Pulmonary artery endothelial cell (primary cell): ENCODE measurements around the gene SND1. TPM values are rescaled to one million over a fixed set of nuclear protein-coding genes. Genes with fewer than 3 reads are reported as not detected.
"Not testable (repeated sequence)": the region's sequence is repeated elsewhere in the genome, so short reads cannot be mapped to it uniquely, and the experiment has no call there.

Source experiments
- DNase-seq: peaks from one replicate; pipeline ENCODE4 v3.0.0-alpha.2; 2011; ENCODE audit warnings: low read depth, low spot score
- total RNA-seq: library from RNA; depleted of rRNA; stranded (reverse); fragments of >200 nt; gene quantifications from 2 replicates; pipeline ENCODE4 v1.2.3, GENCODE V29; 2014

The SND1 gene
- total RNA-seq, 1 donor from 2014 or later, result 225 TPM

DNA sequence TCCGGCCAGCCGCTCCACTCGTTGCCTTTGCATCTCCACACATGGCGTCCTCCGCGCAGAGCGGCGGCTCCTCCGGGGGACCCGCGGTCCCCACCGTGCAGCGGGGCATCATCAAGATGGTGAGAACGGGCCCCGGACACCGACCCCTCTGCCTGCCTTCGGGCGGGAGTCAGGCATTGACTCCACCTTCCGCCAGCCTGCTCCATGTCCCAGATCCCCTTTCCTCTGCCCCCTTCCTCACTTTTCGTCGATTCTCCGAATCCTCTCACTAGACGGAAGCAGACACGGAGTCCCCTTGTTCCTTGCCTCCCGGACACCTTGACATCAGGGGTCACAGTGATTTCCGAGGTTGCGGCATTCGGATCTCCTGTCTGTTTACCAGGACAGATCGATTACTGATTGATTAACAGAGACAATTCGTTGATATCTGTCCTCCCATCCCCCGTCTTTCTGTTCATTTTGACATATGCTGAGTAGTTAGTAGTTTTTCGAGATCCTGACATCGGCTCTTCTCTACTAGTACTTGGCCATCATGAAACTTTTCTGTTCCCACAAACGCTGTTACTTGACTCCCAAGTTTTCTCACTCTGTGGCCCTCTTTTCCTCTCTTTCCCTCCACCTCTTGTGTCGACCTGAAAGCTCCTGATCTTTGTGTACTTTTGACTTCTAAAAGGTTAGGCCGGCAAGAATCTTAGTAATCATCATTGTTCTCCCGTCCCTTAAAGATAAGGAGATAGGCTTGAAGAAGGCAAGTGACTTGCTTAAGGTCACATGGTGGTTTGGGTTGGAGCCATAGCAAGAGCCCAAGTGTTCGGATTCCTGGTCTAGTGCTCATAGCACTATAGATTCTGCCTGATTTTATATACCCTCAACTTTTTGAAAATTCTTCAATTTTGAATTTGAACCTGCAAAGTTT, 597 bp downstream of the SND1 start:
- no peak for DNase-seq

DNA sequence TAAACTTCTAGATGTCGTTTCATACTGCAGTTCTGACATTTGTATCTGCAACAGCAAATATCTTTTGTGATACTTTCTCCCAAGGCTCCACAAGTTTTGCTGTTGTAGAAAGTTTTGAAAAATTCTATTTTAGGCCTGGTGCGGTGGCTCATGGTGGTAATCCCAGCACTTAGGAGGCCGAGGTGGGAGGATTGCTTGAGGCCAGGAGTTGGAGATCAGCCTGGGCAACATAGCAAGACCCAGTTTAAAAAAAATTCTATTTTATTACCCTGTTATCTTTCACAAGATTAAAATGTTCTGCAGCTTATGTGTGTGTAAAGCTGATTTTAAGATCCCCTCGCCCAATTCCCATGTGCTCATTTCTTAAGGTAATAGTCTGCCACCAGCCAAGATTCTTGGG, 1.4 kb downstream of the SND1 start:
- no peak for DNase-seq

DNA sequence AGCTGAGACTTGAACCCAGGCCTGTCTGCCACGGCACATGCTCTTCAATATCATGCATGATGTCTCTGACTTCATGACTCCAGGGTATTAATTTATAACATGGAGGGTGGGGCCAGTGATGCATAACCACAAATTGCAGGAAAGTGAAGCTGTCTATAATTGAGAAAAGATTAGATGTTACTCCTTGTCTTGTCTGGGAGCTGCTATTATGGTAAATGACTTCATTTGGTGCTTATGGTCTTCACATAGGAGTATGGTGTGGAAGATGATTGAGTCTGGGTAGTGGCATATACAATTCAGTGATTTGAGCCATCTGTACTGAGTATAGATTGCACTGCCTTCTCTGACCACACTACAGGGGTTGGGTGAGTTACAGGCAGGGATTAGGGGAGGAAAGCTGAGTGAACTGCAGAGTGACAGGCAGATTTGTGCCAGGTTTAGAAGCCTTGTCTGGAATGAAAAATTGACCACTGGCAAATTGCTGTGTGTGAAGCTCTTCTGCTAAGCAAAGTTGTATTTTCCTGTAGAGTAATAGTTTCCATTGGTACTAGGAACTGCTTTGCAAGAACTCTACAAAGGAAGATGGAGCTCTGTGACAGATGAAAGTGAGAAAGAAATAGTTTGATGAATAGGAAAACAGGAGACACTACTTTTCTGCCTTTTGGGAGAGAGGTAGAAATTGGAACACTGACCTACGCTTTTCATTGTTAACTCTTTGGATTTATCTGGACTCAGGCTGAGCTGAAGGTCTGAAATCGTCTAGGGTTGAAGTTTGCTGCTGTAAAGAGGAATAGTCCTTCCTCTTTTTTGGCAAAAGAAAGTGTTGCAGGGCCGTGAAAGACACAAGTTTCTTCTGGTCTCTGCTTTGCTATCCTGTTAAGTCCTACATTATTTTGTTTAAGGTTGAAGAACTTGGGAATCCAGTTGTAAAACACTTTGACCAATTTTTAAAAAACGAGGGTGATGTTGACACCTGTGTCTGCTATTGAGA, 2.7 kb downstream of the SND1 start:
- DNase-seq, result no peak

DNA sequence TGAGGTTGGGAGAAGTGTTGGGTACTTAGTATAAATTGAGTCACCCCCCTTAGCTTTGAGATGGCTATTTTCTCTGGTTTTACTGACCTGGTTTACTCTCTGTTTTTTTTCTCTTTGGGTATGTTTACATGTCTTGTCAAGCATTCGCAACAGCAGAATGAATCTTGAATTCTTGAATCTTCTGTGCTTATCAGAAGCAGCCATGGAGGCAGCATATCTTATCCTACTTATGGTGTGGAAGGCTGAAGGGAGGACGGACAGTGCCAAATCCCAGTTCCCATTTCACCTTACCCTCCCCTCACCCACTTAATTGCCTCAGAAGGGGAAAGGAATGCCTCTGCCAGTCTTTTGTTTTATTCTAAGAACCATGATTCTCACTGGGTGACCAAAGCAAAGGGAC, 3.7 kb downstream of the SND1 start:
- DNase-seq, result no peak

DNA sequence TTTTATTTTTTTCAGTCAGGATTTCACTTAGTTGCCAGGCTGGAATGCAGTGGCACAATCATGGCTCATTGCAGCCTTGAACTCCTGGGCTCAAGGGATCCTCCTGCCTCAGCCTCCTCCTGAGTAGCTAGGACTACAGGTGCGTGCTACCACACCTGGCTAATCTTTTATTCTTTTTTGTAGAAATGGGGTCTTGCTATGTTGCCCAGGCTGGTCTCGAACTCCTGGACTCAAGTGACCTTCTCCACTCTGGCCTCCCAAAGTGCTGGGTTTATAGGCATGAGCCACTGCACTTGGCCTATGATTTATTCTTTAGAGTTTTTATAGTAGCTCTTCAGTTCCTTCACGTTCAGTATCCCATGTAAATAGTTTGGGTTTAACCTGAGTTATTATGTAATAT, 5.5 kb downstream of the SND1 start:
- no peak for DNase-seq

DNA sequence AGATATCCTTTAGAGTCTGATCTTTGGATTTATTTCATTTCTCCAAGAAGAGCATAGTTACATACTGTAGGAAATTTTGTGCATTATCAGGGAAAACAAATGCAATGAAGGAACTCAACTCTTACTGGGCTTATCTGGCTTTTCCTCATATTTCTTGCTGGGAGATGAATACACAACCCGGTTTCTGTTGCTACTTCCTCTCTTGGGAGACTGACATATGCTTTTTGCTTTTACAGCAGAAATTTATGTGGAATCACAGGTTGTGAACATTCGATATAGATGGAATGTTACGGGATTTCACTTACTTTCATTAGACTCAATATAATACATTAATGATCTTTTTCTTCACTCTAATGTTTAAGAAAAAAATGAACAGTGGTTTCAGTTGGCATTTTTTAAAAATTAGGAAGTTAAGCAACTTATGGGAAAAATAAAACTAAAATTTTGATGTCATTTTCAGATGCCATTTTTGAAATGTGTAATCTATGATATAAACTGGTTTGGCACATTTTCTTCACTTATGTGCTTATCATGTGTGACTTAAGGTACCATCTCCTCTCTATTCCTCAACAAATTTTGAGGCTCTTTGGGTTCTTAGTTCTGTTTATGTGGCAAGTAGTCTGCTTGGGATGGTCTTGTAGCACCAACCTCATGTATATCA, 7.1 kb downstream of the SND1 start:
- no peak for DNase-seq

DNA sequence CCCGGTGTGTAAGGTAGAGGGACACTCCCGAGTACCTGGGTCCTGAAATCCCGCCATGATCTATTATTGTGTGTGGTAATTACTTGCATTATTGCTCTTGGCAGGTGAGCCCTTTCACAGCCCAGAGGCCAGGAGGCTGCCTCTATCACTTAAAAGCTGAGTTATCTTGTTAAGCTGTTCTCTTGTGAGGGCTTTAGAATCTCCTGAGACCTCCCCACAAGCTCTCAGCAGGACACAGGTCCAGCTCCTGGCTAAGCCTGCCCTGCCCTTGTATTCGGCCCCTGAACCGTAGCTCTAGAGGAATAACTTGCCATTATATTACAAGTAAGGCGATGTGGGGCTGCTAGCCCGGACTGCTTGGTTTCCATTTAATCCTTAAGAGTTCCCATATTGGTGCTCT, 13.9 kb downstream of the SND1 start:
- no peak for DNase-seq

DNA sequence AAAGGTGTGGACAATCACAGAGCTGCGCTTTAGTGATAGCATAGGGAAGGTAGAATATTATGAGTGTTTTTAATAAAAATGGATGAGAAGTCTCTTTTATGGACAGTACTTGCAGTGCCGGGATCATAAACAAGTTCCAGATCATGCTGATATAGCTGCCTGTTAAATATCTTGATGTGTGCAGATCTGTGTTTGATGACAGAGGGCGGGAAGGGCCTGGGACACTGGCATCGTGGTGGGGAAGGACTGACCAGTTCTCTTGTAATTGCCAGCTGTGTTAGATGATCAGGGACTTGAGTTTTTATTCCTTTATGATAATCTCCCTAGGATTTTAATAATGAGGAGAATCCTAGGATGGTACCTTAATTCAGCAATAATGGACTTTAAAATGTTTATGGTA, 14.6 kb downstream of the SND1 start:
- DNase-seq, result no peak

DNA sequence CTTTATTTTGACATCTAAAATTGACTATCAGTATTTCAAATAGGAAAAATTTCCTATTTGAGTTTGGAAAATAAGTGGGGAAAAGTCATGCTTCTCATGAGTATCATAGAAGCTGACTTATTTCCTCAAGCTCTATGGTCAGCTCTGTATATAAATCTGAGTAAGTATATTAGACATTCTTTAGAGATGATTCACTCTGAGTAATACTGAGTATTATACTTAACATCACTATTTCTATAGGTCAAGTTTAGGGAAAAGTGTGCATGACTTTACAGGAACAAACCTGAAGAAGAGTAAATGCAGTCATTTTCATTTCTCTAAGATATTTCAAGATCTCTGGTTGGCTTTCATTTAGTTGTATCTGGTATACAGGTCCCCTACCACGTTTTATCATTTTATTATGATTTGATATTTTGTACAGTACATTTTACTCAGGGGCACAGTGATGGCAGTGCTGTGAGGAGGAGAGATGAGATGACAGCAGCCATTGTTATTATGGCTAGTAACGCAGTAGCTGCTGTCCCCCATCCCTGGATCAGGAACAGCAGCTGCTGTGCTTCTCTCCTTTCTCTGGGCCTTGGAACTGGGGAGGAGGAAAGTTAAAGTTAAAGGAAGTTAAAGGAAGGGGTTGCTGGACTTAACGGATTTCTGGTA, 15.2 kb downstream of the SND1 start:
- DNase-seq, result no peak

DNA sequence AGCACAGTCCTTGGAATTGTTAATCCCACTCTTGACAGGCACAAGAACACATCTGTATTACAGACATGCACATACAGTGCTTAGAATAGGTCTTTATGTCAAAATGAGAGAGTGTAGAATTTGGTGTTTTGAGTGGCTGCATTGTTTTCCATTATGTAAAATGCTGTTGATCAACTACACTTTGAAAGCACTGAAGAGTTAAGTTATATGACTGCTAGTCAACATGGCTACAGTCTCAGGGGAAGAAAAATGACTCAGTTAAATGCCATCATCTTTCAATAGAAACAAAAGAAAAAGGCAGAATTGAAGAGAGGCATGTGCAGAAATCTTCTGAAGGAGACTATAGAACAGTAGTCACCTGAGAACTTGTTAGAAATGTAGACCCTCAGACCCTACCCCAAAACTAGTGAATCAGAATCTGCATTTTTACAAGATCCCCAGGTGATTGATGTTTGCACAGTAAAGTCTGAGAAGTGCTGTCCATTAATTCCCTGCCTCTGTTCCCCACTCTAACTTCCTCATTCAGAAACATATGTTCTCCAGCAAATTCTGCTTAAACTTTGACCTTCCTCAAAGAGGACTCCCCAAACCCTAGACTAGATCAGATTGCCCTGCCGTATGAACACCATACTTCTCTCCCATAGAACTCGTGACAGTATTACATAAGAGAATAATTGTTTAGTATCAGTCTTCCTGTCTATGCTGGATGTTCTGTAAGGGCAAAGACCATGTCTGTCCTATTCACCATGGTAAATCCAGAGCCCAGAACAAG, 16.0 kb downstream of the SND1 start:
- DNase-seq, result no peak

DNA sequence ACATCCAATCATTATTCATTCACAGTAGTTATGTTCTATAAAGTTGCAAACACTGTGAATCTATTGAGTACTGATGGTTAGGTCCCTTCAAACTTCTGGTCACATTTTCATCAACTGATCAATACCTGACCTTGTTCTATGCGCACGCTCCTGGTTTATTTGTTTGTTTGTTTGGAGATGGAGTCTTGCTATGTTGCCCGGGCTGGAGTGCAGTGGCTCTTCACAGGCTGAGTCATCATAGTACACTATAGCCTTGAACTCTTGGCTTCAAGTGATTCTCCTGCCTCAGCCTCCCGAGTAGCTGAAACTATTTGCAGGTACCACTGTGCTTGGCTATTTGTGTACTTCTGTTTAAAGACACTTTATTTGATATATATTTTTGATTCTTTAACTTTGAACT, 19.3 kb downstream of the SND1 start:
- no peak for DNase-seq

DNA sequence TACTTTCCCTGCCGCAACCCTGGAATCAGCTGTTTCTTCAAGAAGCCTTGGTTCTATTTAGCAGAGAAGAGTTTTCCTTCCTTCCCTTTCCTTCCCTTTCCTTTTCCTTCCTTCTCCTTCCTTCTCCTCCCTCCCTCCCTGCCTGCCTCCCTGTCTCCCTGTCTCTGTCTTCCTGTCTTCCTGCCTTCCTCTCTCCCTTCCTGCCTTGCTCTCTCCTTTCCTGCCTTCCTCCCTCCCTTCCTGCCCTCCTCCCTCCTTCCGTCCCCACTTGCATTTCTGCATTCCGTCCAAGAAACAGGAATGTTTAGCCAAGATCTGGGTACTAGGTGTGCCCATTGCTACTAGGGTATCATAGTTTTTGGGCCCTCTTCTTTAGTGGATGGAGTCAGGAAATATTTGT, 21.9 kb downstream of the SND1 start:
- no peak for DNase-seq

DNA sequence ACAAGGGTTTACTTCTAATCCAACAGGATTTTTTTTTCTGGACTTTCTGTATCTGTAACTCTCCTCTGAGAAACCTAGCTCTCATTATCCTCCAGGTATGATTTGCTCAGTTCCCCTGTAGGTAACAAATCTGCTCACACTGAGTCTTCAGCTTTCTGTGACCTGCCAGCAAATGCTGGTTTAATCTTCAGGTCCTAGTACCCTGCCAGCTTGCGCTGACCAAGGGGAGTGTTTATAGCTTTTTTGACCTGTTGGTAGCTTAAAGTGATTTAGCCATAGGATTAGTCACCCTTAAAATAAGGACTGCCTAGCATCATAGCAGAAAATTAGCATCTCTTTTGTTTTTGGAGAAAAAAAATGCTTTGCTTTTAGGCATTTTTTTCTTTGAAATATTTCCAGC, 22.4 kb downstream of the SND1 start:
- DNase-seq, result no peak

DNA sequence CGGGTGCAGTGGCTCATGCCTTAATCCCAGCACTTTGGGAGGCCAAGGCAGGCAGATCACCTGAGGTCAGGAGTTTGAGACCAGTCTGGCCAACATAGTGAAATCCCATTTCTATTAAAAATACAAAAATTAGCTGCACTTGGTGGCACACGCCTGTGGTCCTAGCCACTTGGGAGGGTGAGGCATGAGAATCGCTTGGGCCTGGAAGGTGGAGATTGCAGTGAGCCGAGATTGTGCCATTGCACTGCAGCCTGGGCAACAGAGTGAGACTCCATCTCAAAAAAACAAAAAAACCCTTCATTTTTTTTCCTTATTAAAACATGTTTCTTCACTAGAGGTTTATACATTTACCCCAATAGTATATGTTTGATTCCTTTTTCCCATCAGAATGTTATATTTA, 22.9 kb downstream of the SND1 start:
- not testable (repeated sequence) for DNase-seq

DNA sequence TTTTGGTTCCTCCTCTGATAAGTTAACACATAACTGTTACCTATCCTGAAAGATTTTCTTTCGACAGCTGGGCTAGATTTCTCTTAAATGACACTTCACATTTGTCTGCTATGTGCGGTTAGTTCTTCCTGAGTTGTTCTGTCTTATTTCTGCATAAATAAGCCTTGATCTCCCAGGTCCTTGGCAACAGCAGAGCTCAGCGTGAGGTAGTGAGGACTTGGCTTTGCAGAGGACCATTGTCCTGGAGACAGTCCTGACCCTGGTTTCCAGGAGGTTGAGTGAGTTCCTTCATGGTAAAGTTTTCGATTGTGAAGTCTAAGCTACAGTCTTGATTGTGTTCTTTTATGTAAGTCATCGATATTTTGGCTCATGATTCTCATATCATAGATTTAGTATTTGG, 23.7 kb downstream of the SND1 start:
- DNase-seq, result no peak

DNA sequence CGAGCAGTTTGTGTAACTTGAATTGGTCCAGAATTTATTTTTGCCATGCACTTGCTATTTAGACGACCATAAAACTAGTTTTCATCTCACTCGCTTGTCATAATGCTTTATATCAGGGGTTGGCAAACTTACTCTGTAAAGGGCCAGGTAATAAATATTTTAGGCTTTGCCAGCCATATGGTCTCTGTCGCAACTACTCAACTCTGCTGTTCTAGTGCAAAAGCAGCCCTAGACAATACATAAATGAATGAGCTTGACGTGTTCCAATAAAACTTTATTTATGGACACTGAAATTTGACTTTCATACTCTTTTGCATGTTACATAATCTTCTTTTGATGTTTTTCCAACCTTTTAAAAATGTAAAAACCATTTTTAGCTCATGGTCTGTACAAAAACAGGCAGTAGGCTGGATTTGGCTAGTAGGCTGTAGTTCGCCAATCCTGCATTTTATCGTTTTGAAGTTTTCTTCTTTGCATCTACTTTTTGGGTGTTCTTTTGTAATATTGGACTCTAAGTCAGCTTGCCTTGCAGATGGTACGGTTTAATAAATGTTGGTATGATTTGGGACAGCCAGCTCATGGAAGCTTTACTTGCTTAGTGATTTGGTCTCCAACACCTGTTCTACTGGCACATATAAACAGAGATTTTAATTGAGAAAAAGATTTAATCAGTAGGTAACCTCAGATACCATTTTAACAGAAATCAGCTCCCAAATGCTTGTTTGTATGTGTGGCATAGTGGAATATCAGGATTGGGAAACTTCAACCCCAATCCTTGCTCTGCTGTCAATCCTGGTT, 25.6 kb downstream of the SND1 start:
- DNase-seq, result no peak

DNA sequence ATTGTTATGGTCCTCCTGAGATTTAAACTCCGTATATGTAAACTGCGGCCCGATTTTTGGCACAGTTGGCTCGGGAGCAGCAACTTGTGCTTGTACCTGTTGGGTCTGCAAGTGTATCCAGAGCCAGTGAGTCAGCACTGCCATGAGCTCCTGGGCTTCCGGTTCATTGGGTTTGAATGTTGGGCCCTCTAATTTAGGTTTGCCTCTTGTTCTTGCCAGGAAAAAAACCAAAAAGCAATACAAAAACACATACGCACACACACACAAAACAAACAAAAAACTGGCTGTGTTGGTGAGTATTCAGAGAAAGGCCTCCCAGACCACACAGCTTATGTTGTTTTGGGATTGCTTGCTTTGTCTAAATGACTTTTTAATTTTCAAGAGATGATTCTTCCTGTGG, 26.3 kb downstream of the SND1 start:
- DNase-seq, result no peak

DNA sequence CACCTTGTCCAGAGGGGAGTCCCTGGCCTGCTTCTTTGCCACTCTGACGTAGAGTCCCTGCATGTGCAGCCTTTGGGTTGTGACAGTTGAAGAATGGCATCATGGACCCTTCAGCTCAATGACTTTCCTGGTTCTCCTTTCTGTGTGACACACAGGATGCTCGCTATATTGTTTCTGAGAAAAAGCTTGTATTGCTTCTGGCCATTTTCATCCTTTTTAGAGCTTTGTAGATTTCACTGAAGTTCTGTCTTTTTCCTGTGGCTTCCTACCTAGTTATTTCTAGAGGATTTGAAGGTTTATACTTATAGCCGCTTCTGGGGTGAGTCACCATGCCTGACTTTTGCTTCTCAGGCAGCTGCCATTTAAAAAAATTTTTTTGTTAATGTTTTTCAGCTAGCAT, 27.0 kb downstream of the SND1 start:
- no peak for DNase-seq

DNA sequence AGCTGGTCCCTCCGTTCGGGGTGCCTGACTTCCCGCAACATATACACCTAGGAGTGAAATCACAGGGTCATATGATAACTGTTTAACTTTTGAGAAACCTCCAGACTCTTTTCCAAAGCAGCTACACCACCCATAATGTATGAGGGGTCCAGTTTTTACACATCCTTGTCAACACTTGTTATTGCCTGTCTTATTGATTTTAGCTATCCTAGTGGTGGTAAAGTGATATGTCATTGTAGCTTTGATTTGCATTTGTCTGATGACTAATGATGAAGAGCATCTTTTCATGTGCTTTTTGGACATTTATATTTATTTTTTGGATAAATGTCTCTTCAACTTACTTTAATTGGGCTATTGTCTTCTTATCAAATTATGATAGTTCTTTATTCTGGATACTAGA, 29.0 kb downstream of the SND1 start:
- DNase-seq, result no peak

DNA sequence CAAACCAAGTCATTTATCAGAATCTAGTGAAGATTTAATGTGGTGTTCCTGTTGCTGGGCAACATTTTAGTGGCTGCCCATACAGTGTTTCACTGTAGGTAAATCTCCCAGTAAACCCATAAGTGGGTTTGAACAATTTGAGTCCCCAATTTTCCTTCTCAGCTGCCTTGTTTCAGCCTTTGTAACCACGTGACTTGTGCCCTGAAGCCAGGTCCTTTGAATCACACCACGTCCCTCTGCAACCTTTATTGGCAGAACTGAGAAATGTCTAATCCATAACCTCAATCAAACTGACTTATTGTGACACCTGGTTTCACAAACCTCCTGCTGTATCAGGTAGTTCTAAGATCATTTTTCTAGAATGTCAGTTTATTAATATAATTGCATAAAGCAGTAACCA, 30.1 kb downstream of the SND1 start:
- no peak for DNase-seq
